Mesangial cell (primary cell): Measurements from ENCODE around the gene MRPS2. TPM values are rescaled to one million over a fixed set of nuclear protein-coding genes. Genes with fewer than 3 reads are reported as not detected.

Experiments
- total RNA-seq: library from RNA; depleted of rRNA; stranded (reverse); fragments of >200 nt; gene quantifications from 2 replicates; pipeline ENCODE4 v1.2.3, GENCODE V29; 2015

MRPS2 gene
- total RNA-seq, result 67.8 and 85.9 TPM in 2 replicates

DNA sequence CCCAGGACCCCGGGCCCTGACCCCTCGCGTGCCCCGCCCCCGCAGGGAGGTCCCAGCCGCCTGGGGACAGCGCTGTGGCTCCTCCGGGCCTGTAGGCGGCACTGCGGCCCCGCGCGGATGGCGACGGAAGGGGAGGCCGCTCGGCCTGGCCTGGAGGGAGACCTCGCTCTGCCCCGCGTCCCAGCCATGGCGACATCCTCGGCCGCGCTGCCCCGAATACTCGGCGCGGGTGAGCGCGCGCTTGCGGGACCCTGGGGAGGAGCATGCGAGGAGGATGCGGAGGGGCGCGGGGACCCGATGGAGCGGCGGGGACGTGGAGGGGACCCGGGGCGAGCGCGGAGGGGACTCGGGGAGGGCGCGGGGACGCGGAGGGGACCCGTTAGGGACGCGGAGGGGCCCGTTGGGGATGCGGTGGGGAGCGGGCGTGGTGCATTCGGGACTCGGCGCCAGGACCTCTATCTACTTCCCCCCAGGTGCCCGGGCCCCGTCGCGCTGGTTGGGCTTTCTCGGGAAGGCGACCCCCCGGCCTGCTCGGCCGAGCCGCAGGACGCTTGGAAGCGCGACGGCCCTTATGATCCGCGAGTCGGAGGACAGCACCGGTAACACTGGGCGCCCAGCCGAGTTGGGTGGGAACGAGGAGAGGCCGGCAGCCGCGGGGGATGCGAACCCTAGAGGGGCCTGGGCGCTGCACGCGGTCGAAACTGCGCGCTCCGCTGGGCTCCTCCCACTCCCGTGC lies at the start of gene MRPS2:
TSS of gene MRPS2 (plus strand) at position 158 of the 736 bp plus-strand sequence. CDS start at position 187, 29 bp downstream.

GRCh38 chr9:135479469-135480052 lies 20.9 kb upstream of the MRPS2 start, which contains the start of gene PPP1R26:
PPP1R26 (plus strand) TSS chr9:135479782; CDS start chr9:135484511, 4,729 bp downstream.

DNA sequence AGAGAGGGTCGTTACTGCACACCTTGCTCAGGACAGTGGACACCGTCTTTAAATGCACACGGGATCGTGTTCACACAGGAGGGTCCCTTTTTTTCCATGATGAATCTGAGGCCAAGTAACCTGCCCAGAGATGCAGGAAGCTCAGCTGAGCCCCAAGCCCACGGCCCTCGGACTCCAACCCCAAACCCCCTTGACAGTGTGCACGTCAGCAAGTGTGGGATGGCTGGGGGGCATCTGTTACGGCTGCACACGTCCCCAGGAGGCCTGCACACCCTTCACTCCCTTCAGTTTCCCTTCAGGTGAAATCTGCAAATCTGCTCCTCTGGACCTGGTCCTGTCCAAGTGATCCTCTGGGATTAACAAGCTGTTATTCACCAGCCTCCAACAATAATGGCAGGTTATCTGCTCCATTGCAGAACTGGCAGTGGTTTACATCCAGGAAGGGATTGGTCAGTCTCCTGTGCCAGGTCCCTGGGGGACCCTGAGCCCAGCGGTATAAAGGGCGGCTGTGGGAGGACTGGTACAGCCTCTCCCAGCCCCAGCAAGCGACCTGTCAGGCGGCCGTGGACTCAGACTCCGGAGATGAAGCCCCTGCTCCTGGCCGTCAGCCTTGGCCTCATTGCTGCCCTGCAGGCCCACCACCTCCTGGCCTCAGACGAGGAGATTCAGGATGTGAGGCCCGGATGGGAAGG lies 20.6 kb downstream of the MRPS2 start, which contains the start of gene LCN1:
TSS of gene LCN1 (plus strand) at position 525 of the 692 bp plus-strand sequence. CDS start at position 583, 58 bp downstream.

DNA sequence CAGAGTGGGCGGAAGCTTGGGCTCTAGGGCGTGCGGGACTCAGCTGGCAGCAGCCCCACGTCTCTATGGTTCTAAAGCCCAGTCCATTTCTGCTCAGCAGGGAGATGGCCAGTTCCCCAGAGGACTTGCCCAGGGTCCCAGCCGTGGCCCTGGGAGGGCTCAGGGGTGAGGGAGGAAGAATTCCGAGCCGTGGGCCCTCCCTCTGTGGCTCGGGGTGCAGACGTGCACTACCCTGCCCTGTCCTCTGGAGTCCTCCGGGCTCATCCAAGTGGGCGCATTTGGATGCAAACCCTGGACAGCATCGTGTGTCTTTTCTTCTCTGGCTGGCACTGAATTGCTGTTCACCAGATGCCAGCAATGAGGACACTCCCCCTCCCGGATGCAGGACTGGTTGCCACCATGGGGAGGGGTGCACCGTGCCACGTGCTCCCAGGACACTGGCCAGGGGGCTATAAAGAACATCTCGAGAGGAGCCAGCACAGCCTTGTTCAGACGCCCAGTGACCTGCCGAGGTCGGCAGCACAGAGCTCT lies 45.2 kb downstream of the MRPS2 start, which contains the start of gene OBP2A:
TSS of gene OBP2A (plus strand) at position 481 of the 531 bp plus-strand sequence. CDS start 55 bp downstream, outside the sequence.

Other genes starting within 250 kb of the MRPS2 start
- gene PPP1R26, start 20.9 kb upstream of the MRPS2 start, total RNA-seq, result 17.1 and 23.1 TPM in 2 replicates
- not detected in 2 replicates for gene LCN1, start 20.8 kb downstream of the MRPS2 start, total RNA-seq
- gene OBP2A, start 45.4 kb downstream of the MRPS2 start, total RNA-seq, result not detected in 2 replicates
- gene PAEP, start 61.1 kb downstream of the MRPS2 start, total RNA-seq, result not detected in 2 replicates
- gene GLT6D1, start 138.9 kb downstream of the MRPS2 start, total RNA-seq, result not detected in 2 replicates
- not detected in 2 replicates for gene LCN9, start 162.6 kb downstream of the MRPS2 start, total RNA-seq
- not detected in 2 replicates for gene SOHLH1, start 198.8 kb downstream of the MRPS2 start, total RNA-seq
- gene KCNT1, start 201.5 kb downstream of the MRPS2 start, total RNA-seq, result not detected in 2 replicates